OCI-LY1 (cell line): ENCODE data around the gene TEDC1.

Source experiments
- H2AFZ ChIP-seq: fragments of 200-600 bp; sonication (generic), shearing (Covaris generic); 2 replicates; pipeline ENCODE4 v1.6.0; 2014; ENCODE audit warnings: antibody characterized with exemption, mild to moderate bottlenecking, low read length
- H3F3A ChIP-seq: fragments of 200-600 bp; sonication (generic), shearing (Covaris generic); 2 replicates; pipeline ENCODE4 v1.6.0; 2014; ENCODE audit warnings: mild to moderate bottlenecking, antibody characterized with exemption, low read length, moderate library complexity; ENCODE audit not compliant: insufficient read depth
- H3K27ac ChIP-seq: fragments of 200-600 bp; sonication (generic); 2 replicates; pipeline ENCODE4 v1.5.1; 2014; ENCODE audit warnings: low read length, mixed run types, mild to moderate bottlenecking, low read depth; ENCODE audit not compliant: poor library complexity, severe bottlenecking
- H3K27me3 ChIP-seq: fragments of 200-600 bp; sonication (generic); 2 replicates; pipeline ENCODE4 v1.6.0; 2014; ENCODE audit warnings: antibody characterized with exemption, mild to moderate bottlenecking, low read length, moderate library complexity; ENCODE audit not compliant: insufficient read depth
- H3K36me3 ChIP-seq: fragments of 200-600 bp; sonication (generic); 2 replicates; pipeline ENCODE4 v1.6.1; 2014; ENCODE audit warnings: mild to moderate bottlenecking, antibody characterized with exemption, low read length, moderate library complexity, mixed read lengths; ENCODE audit not compliant: insufficient read depth
- H3K4me1 ChIP-seq: fragments of 200-600 bp; sonication (generic); 2 replicates; pipeline ENCODE4 v1.5.1; 2014; ENCODE audit warnings: mild to moderate bottlenecking, low read length, moderate library complexity; ENCODE audit not compliant: insufficient read depth, severe bottlenecking
- H3K4me2 ChIP-seq: fragments of 200-600 bp; sonication (generic), shearing (Covaris generic); 2 replicates; pipeline ENCODE4 v1.6.1; 2014; ENCODE audit warnings: low read length
- H3K4me3 ChIP-seq: fragments of 200-600 bp; sonication (generic); 2 replicates; pipeline ENCODE4 v1.5.1; 2014; ENCODE audit warnings: low read length, low read depth, mild to moderate bottlenecking, mixed read lengths; ENCODE audit not compliant: poor library complexity, severe bottlenecking
- H3K79me2 ChIP-seq: fragments of 200-600 bp; shearing (Covaris generic); 2 replicates; pipeline ENCODE4 v1.6.1; 2016; ENCODE audit warnings: mixed run types, low read length, mixed read lengths; ENCODE audit not compliant: insufficient read depth
- H3K9ac ChIP-seq: fragments of 200-600 bp; sonication (generic), shearing (Covaris generic); 2 replicates; pipeline ENCODE4 v1.6.1; 2014; ENCODE audit warnings: mild to moderate bottlenecking, low read length, mixed read lengths
- H3K9me2 ChIP-seq: fragments of 200-600 bp; sonication (generic), shearing (Covaris generic); 2 replicates; pipeline ENCODE4 v1.6.1; 2014; ENCODE audit warnings: low read depth, mild to moderate bottlenecking, low read length, mixed read lengths
- H3K9me3 ChIP-seq: fragments of 200-600 bp; shearing (Covaris generic); 2 replicates; pipeline ENCODE4 v1.6.1; 2014; ENCODE audit warnings: low read length, mixed read lengths
- H4K20me1 ChIP-seq: fragments of 200-600 bp; sonication (generic), shearing (Covaris generic); 2 replicates; pipeline ENCODE4 v1.6.0; 2016; ENCODE audit warnings: mild to moderate bottlenecking, low read length; ENCODE audit not compliant: insufficient read depth
- CTCF ChIP-seq: fragments of 200-600 bp; sonication (generic), shearing (Covaris generic); IDR thresholded peaks from 2 replicates; pipeline ENCODE4 v1.5.1; 2017; ENCODE audit warnings: mild to moderate bottlenecking, antibody characterized with exemption, low read length, moderate library complexity, mixed read lengths
- EZH2 ChIP-seq: fragments of 200-600 bp; sonication (generic), shearing (Covaris generic); IDR thresholded peaks from 2 replicates; pipeline ENCODE4 v1.8.0; 2017; ENCODE audit warnings: borderline replicate concordance, mixed run types, mild to moderate bottlenecking, antibody characterized with exemption, low read length, moderate library complexity, mixed read lengths

The TEDC1 gene

DNA sequence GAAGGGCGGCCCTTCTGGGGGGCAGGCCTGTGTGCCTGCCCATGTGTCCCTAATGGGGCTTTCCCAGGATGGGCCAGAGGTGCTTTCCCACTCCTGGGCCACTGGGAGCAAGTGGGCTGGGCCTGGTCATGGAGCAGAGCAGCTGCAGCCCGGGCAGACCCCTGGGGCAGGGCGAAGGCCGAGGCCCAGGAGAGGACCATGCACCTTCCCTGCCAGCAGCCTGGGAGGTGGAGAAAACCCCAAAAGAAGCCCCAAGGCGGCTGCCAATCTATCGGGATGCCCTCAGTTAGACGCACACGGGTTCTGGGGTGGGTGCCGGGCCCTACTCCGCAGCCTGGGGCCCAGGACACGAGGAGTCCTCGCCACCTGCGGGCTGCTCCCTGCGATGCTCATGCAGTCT, 32.5 kb upstream of the TEDC1 start:
- Histone ChIP-seq H3K4me3 (no peak overlapping the region), H3K9me3 (no peaks in the 10 kb centered on the region), H3K4me2 (no peak overlapping the region), H3K36me3 (peaks cover 84% of the 10 kb centered on the region), H3K79me2 (no peaks in the 10 kb centered on the region), H3K4me1 (no peaks in the 10 kb centered on the region), H3F3A (no peaks in the 10 kb centered on the region), H3K9ac (no peak overlapping the region), H4K20me1 (no peaks in the 10 kb centered on the region), H3K27ac (no peak overlapping the region), H3K27me3 (no peaks in the 10 kb centered on the region), H3K9me2 (no peaks in the 10 kb centered on the region), H2AFZ (no peak overlapping the region)
- no peak for TF ChIP-seq EZH2
- TF ChIP-seq CTCF = no peak

DNA sequence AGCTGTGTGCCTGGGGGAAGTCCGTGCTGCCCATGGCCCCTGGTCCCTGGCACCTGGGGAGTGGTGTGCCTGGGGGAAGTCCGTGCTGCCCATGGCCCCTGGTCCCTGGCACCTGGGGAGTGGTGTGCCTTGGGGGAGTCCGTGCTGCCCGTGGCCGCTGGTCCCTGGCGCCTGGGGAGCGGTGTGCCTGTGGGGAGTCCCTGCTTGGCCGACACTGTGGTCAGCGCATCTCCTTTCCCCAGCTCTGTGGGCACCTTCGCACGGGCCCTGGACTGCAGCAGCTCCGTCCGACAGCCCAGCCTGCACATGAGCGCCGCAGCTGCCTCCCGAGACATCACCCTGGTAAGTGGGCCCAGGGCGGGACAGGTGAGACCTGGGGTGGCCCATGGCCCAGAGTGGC, 30.9 kb upstream of the TEDC1 start:
- Histone ChIP-seq H3K9me3 (no peaks in the 10 kb centered on the region), H3K4me3 (no peak overlapping the region), H3K27ac (no peak overlapping the region), H4K20me1 (no peaks in the 10 kb centered on the region), H2AFZ (no peak overlapping the region), H3K4me1 (no peaks in the 10 kb centered on the region), H3K36me3 (peaks cover 84% of the 10 kb centered on the region), H3K4me2 (no peak overlapping the region), H3K79me2 (no peaks in the 10 kb centered on the region), H3K27me3 (no peaks in the 10 kb centered on the region), H3F3A (no peaks in the 10 kb centered on the region), H3K9me2 (no peaks in the 10 kb centered on the region), H3K9ac (no peak overlapping the region)
- TF ChIP-seq CTCF = no peak
- no peak for TF ChIP-seq EZH2

GRCh38 chr14:105460616-105461015, 30.4 kb upstream of the TEDC1 start:
- no peaks in the 10 kb centered on the region for H3K9me3 ChIP-seq

More at GRCh38 chr14:105460616-105461015, 30.4 kb upstream of the TEDC1 start:
- TF ChIP-seq CTCF (no peak), EZH2 (no peak)
- Histone ChIP-seq H3K79me2 (no peaks in the 10 kb centered on the region), H2AFZ (no peak overlapping the region), H3K9ac (no peak overlapping the region), H3K9me2 (no peaks in the 10 kb centered on the region), H3K27ac (no peak overlapping the region), H3K36me3 (peaks cover 84% of the 10 kb centered on the region), H3K4me3 (no peak overlapping the region), H3K27me3 (no peaks in the 10 kb centered on the region), H4K20me1 (no peaks in the 10 kb centered on the region), H3K4me2 (no peak overlapping the region), H3K4me1 (no peaks in the 10 kb centered on the region), H3F3A (no peaks in the 10 kb centered on the region)
